GM19324 (cell line): ENCODE data around the gene FGF6.

ENCODE experiments used
- ATAC-seq: cut with Tn5 transposase; IDR thresholded peaks from one replicate; pipeline ENCODE4 v1.9.1; 2021; ENCODE audit warnings: mild to moderate bottlenecking, moderate library complexity; ENCODE audit not compliant: unreplicated experiment, low FRiP score

Gene FGF6

GRCh38 chr12:4448371-4448940, 2.8 kb upstream of the FGF6 start:
- ATAC-seq = no peak

DNA sequence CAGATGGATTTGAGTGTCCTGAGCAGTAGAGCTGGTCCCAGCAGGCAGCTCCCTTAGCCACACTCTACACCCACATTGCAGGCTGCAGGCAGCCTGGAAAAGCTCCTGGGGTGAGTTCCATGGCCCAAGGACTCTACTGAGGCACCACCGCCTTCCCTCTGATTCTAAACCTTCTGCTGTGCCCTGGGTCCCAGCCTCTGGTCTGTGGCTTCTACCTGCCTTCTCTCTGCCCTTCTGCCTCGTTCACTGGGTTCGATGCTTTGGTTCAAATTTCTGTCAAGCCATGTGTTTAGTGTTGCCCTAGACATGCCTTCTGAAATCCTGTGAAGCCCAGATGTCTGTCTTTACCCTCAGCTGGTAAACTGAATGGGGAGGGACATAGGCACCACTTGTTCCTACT, 1.5 kb upstream of the FGF6 start:
- ATAC-seq = no peak

DNA sequence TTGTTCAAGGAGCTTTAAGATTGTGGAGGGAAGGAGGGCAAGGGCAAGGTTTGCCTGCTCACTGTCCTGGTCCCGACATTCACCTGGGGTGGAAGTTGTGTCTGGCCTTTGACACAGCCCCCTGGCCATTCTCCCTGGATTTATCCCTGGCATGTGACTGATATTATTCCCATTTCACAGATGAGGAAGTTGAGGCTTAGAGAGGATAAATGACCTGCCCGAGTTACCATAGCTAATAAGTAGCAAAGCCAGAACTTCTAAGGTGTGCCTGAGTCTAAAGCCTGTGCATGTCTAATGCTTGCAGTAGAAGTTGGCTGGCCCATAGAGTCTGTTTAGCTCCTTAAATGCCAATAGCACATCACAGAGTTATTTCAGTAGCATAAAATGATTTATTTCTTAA, 720 bp upstream of the FGF6 start:
- no peak for ATAC-seq

DNA sequence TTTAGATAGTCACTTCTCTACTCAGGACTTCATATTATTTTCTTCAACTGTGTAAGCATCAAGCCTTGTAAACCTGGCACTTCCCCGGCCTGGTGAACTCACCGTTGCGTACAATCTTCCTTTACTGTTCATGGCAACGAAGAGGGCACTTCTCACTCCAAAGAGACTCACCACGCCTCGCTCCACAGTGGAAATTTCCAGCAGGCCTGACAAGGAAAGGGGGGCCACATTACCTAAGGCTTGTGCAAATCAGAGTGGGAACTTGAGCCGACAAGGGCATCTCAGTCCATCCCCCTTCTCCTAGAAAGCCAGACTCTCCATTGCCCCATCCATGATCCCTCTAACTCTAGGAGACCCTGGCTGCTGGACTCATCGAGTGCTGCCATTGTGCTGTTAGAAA, 1.6 kb downstream of the FGF6 start:
- ATAC-seq = no peak

DNA sequence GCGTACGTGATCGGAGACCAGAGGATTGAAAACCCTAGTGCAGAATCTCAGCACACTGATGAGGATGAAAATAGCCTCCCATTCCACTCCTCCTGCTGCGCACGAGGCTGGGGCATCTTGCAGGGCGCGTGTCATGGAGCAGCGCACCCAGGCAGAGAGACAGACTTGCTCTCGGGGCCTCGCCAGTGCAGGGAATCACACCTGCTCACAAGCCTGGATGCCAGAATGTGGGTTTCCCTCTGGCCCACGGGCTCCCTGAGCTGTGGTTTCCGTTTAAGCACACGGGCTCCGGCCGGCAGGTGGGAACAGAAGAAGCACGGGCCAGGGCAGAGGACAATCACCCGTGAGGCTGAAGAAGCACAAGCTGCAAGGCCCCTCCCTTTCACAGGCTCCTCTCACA, 2.0 kb downstream of the FGF6 start:
- no peak for ATAC-seq

GRCh38 chr12:4441355-4442335, 4.0 kb downstream of the FGF6 start:
- no peak for ATAC-seq

DNA sequence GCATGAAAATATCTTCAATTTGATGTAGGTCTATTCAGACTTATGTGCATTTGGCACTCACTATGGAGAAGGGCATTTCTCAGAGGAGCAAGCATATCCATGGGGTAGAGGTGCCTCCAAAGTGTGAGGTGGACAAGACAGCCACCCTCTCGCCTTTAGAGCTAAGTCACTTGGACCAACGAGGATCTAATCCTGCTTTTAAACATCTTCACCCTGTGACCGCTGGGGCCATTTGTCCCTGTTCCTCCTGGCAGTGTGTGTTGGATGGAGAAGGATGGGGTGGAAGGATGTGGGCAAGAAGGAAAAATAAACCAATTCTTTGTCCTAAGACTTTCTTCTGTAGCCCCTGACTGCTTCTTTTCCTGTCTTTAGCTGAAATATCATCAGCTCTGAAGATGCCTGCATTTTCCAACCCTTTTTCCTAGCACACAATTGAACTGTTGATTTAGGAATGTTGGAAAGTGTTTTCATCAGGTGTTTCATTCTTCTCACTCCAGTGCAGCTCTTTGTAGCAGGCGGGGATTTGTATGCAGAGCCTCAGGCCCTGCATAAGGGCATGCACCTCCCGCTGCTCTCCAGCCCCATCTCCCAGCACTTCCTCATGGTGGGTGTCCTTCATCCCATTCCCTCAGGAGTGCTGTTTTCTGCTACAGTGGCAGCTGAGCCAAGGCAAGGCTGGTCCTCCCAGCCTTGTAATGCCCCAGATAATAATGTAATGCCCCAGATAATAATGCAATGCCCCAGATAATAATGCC, 5.3 kb downstream of the FGF6 start:
- no peak for ATAC-seq

GRCh38 chr12:4439736-4440135, 5.9 kb downstream of the FGF6 start:
- ATAC-seq = no peak

GRCh38 chr12:4438834-4439596, 6.6 kb downstream of the FGF6 start:
- ATAC-seq = no peak

DNA sequence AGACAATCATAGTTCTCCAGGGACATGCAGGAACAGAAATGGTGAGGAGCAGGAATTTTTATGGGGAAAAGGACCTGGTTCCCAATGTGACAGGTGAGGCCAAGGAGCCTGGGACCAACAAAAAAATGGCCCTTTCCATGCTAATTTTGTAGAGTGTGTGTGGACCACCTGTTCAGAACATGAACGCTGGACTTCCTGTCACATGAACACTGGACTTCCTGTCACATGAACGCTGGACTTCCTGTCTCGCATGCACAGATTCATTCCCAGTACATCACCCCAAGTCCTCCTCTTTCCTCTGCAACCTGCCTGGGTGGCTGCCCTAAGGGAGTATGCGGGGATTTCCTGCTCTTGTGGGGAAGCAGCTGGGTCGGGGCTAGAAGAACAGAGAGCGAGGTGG, 10.1 kb downstream of the FGF6 start:
- ATAC-seq = no peak

DNA sequence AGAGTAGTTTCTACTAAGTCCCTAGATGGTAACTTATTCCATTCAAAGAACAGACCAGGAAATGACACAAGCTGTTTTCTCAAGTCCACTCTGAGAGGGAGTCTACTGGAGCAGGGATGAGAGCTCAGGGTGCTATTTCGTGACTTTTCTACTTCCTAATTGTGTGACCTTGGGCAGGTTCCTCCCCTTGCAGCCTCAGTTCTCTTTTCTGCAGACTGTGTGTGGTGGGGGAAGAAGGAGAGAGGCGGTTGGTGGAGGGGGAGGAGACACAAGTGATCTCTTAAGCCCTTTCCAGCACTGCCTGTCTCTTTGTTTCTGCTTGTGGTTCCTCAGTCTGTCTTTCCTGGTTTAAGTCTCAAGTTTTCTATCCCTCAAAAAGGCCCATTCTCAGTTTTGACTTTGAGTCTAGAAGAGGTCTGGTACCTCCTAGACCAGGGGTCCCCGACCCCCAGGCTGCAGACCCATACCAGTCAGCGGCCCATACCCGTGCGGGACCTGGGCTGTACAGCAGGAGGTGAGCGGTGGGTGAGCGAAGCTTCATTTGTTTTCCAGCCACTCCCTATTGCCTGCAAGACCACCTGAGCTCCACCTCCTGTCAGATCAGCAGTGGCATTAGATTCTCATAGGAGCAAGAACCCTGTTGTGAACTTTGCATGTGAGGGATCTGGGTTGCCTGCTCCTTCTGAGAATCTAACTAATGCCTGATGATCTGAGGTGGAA, 10.7 kb downstream of the FGF6 start:
- no peak for ATAC-seq

- no peak for ATAC-seq
Observed at GRCh38 chr12:4434301-4434700, 11.3 kb downstream of the FGF6 start.

- ATAC-seq = no peak
Observed at GRCh38 chr12:4433745-4434058, 11.9 kb downstream of the FGF6 start.

DNA sequence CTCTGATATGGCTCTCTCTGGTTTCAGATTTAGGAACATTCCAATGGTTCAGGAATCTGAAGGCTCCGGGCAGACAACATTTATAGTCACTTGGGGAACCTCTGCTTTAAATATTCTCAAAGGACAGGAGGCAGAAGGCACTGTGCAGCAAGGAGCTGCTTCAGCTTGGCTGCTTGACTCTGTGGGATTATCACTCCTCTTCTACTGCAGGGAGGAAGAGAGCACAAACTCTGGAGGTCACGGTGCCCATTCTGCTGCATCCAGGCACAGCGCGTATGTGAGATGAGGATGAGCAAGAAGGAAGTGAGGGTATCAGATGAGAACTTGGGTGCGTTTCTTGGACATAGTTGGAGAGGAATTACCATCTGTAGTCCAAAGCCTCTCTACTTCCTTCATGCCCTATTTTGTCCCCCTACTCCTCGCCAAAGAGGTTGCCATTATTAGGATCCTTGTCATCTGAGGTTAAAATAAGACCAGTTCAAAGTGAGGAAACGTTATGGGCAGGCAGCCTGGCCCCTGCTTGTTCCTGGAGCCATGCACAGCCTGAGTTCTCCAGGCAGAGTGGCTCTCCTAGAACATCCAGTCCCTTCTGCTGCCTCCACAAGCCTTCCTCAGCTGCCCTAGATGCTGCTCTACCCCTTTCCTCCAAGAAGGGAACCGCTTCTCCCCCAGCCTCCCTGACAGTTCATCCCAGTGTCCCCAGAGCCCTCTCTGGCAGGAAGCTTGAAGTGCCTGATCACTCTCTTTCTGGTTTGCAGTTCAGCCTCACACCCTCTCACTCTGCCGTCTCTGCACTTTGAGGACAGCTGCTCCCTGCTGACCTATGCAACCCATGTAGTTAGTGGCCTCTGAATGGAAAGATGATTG, 12.5 kb downstream of the FGF6 start:
- no peak for ATAC-seq

GRCh38 chr12:4431866-4432265, 13.7 kb downstream of the FGF6 start:
- no peak for ATAC-seq

- ATAC-seq = no peak
Observed at GRCh38 chr12:4431436-4431835, 14.2 kb downstream of the FGF6 start.

GRCh38 chr12:4424422-4424821, 21.2 kb downstream of the FGF6 start:
- no peak for ATAC-seq

- ATAC-seq = no peak
Observed at GRCh38 chr12:4423528-4424195, 22.0 kb downstream of the FGF6 start.

- ATAC-seq = no peak
Observed at GRCh38 chr12:4422985-4423384, 22.6 kb downstream of the FGF6 start.
